LNCaP clone FGC (cell line): ENCODE measurements around the gene SRPX2.

Experiments used
- DNase-seq: peaks from one replicate; pipeline ENCODE4 v3.0.0-alpha.2; 2011; ENCODE audit warnings: low read depth
- H3K4me3 ChIP-seq: 2 replicates; pipeline ENCODE4 v1.5.1; 2011; ENCODE audit warnings: mild to moderate bottlenecking, low read depth, low read length, control low read depth
- TF ChIP-seq, protein P1 (sequence below): IDR thresholded peaks from 2 replicates; pipeline ENCODE4 v1.5.1; 2012; ENCODE audit warnings: mild to moderate bottlenecking; ENCODE audit not compliant: control insufficient read depth, insufficient read depth; ENCODE audit errors: extremely low read depth

The SRPX2 gene

DNA sequence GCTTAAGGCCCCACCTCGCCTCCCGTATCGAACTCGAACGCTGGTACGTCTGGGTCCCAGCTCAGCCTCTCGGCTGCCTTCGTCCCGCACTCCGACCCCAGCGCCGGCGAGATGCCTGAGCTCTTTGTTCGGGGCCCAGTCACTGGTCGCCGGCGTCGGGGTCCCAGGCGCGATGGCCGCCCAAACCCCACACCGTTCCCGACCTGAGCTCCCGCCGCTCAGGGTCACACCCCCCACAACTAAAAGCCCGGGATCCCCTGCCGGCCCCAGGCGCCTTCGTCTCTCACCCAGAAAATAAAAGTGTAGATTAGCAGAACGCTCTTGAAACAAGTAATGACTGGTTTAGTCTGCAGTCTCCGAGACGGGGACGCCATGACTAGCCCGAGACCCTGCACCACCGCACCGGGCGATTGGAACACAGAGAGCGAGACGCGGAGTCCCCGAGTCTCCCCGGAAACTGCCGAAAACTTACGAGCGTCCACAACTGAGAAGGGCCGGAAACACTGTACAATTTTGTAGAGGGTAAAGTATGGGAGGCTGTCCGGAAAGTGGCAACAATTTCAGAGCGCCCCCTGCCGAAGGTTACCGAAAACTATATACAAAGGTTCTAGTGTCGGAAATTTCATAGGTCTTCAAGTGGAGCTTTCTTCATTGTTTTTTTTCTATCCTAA, 7.5 kb upstream of the SRPX2 start, which contains the start of gene TSPAN6:
Gene TSPAN6 (minus strand): TSS at position 486 of the 671 bp plus-strand sequence. CDS start 112 bp downstream, at position 374.
- H3K4me3 ChIP-seq = peak within 1 kb of the TSS; percentile 57
- TF ChIP-seq, protein P1, sequence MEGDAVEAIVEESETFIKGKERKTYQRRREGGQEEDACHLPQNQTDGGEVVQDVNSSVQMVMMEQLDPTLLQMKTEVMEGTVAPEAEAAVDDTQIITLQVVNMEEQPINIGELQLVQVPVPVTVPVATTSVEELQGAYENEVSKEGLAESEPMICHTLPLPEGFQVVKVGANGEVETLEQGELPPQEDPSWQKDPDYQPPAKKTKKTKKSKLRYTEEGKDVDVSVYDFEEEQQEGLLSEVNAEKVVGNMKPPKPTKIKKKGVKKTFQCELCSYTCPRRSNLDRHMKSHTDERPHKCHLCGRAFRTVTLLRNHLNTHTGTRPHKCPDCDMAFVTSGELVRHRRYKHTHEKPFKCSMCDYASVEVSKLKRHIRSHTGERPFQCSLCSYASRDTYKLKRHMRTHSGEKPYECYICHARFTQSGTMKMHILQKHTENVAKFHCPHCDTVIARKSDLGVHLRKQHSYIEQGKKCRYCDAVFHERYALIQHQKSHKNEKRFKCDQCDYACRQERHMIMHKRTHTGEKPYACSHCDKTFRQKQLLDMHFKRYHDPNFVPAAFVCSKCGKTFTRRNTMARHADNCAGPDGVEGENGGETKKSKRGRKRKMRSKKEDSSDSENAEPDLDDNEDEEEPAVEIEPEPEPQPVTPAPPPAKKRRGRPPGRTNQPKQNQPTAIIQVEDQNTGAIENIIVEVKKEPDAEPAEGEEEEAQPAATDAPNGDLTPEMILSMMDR = peak; percentile 51
- peak; percentile 52 for DNase-seq

DNA sequence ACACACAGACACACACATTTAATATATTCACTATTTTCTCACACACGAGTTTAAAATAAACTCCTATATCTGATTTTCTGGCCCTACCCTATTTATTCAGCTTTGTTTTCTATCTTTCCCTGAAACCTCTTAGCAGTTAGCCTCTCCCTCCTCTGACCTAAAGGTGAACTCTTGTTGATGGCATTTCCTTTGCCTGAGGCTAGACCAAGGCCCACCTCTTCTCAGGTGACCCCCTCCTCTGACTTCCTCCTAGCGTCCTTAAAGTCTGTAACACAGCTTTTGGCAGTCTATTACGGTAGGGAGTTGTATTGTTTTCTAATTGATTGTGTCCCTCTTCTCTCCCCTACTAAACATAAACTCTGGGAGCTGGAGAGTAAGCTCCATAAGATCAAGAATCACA, 1.7 kb upstream of the SRPX2 start:
- H3K4me3 ChIP-seq = no peak overlapping the region
- DNase-seq = no peak
- TF ChIP-seq, protein P1 = no peak

DNA sequence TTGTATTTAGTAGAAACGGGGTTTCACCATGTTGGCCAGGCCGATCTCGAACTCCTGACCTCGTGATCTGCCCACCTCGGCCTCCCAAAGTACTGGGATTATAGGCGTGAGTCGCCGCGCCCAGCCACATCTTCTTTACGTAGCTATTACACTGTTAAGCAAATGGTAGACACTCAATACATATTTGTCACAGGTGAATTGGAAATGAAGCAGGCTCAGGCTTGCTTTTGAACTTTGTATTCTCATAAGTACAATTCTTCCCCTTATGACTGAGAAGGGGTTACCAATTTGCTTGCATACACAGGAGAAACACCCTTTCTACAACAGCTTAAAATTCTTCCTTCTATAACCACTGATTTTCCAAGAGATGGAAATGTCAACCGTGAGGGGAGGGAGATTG, 787 bp upstream of the SRPX2 start:
- DNase-seq = no peak
- TF ChIP-seq, protein P1 = no peak

GRCh38 chrX:100645106-100645505, 1.1 kb downstream of the SRPX2 start:
- no peak for DNase-seq
- H3K4me3 ChIP-seq = no peak overlapping the region
- TF ChIP-seq, protein P1 = no peak

More for the DNA sequence above, 787 bp upstream of the SRPX2 start:
- H3K4me3 ChIP-seq = no peak overlapping the region

GRCh38 chrX:100647095-100647494, 3.1 kb downstream of the SRPX2 start:
- DNase-seq = no peak

DNA sequence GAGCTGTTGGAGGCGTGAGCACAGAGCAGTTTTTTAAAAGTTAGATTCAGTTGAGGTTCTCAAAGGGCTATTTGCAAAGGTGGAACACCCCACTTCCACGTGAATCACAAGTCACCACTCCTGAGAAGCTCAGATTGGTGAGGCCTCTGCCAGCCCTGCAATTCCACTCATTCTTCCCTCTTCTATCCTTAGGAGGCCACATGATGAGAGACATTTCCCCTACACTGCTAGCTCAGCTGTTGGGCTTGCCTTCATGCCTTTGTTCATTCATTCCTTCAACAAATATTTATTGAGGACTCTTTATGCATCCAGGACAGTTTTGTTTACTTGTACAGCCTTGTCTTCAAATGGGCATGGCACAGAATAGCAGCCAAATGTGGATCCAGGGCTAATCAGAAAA, 3.7 kb downstream of the SRPX2 start:
- H3K4me3 ChIP-seq = no peak overlapping the region
- TF ChIP-seq, protein P1 = no peak
- no peak for DNase-seq

More at GRCh38 chrX:100647095-100647494, 3.1 kb downstream of the SRPX2 start:
- TF ChIP-seq, protein P1 = no peak
- no peak overlapping the region for H3K4me3 ChIP-seq
